Osteocyte (in vitro differentiated cells): ENCODE data around the gene SLC5A1. TPM values are rescaled to one million over a fixed set of nuclear protein-coding genes. Genes with fewer than 3 reads are reported as not detected.

Source experiments
- DNase-seq: peaks from one replicate; pipeline ENCODE4 v3.0.0; 2021; ENCODE audit warnings: mixed read lengths; ENCODE audit not compliant: unreplicated experiment; ENCODE audit errors: extremely low spot score
- H3K27ac Mint-ChIP-seq: one replicate; pipeline ENCODE4 v1.8.0; 2021; ENCODE audit warnings: mild to moderate bottlenecking, mixed read lengths; ENCODE audit not compliant: unreplicated experiment
- H3K27me3 Mint-ChIP-seq: one replicate; pipeline ENCODE4 v1.8.0; 2021; ENCODE audit warnings: mixed read lengths; ENCODE audit not compliant: unreplicated experiment
- H3K36me3 Mint-ChIP-seq: one replicate; pipeline ENCODE4 v1.8.0; 2021; ENCODE audit warnings: mixed read lengths; ENCODE audit not compliant: unreplicated experiment
- H3K4me1 Mint-ChIP-seq: one replicate; pipeline ENCODE4 v1.8.0; 2021; ENCODE audit warnings: mixed read lengths; ENCODE audit not compliant: unreplicated experiment
- H3K4me3 Mint-ChIP-seq: one replicate; pipeline ENCODE4 v1.8.0; 2021; ENCODE audit warnings: mild to moderate bottlenecking, moderate library complexity, mixed read lengths; ENCODE audit not compliant: unreplicated experiment
- H3K9me3 Mint-ChIP-seq: one replicate; pipeline ENCODE4 v1.8.0; 2021; ENCODE audit warnings: mixed read lengths; ENCODE audit not compliant: unreplicated experiment
- total RNA-seq: library from RNA; stranded (reverse); gene quantifications from 2 replicates; pipeline ENCODE4 v1.2.1, GENCODE V29; 2021
- TF ChIP-seq, protein P1 (sequence below): fragments of 200-600 bp; sonication (generic); IDR thresholded peaks from 2 replicates; pipeline ENCODE4 v1.5.0; 2021; ENCODE audit warnings: antibody characterized with exemption, mild to moderate bottlenecking, moderate library complexity

The SLC5A1 gene
- total RNA-seq, 1 donor from 2014 or later: not detected

DNA sequence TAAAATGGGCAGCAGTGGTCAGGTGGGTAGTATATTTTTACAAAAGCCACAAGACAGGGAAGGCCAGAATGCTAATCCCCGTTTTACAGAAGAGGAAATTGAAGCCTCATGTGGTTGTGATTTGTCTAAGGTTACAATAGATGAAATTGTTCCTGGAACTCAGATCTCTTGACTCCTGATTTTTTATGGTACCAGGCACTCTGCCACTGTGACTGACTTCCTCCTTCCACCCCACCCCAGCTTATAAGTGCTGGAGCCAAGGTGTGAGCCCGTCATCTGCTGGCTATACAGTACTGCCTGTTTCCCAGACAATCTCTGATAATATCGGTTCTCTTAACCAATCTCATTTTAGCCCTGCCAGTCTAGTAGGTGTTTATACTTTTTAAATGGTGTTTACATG lies 1.9 kb downstream of the SLC5A1 start:
- Mint-ChIP-seq H3K27me3 (peaks cover 35% of the 10 kb centered on the region), H3K4me3 (no peak overlapping the region), H3K4me1 (no peaks in the 10 kb centered on the region), H3K27ac (no peak overlapping the region), H3K36me3 (no peaks in the 10 kb centered on the region), H3K9me3 (no peaks in the 10 kb centered on the region)
- DNase-seq: no peak
- TF ChIP-seq, protein P1, sequence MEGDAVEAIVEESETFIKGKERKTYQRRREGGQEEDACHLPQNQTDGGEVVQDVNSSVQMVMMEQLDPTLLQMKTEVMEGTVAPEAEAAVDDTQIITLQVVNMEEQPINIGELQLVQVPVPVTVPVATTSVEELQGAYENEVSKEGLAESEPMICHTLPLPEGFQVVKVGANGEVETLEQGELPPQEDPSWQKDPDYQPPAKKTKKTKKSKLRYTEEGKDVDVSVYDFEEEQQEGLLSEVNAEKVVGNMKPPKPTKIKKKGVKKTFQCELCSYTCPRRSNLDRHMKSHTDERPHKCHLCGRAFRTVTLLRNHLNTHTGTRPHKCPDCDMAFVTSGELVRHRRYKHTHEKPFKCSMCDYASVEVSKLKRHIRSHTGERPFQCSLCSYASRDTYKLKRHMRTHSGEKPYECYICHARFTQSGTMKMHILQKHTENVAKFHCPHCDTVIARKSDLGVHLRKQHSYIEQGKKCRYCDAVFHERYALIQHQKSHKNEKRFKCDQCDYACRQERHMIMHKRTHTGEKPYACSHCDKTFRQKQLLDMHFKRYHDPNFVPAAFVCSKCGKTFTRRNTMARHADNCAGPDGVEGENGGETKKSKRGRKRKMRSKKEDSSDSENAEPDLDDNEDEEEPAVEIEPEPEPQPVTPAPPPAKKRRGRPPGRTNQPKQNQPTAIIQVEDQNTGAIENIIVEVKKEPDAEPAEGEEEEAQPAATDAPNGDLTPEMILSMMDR: no peak

DNA sequence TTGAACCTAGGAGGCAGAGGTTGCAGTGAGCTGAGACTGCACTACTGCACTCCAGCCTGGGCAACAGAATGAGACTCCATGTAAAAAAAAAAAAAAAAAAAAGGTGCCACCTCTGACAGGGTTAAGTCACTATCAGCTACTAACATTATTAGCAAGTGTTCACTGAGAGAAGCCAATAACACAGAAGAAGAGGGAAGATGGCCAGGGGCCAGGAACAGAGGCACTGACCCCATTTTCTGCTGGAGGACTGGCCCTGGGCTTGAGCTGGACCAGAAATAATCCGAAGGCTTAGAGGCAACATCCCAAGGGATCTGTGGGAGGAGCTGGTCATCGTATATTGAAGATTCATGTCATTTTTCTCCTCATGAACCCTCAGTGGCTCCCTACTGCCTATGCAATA lies 5.0 kb downstream of the SLC5A1 start:
- peaks cover 25% of the 10 kb centered on the region for H3K27me3 Mint-ChIP-seq
- DNase-seq: no peak
- H3K4me3 Mint-ChIP-seq: no peak overlapping the region
- no peaks in the 10 kb centered on the region for H3K9me3 Mint-ChIP-seq
- H3K27ac Mint-ChIP-seq: no peak overlapping the region
- peaks cover 3% of the 10 kb centered on the region for H3K4me1 Mint-ChIP-seq
- TF ChIP-seq, protein P1: no peak
- H3K36me3 Mint-ChIP-seq: no peaks in the 10 kb centered on the region

DNA sequence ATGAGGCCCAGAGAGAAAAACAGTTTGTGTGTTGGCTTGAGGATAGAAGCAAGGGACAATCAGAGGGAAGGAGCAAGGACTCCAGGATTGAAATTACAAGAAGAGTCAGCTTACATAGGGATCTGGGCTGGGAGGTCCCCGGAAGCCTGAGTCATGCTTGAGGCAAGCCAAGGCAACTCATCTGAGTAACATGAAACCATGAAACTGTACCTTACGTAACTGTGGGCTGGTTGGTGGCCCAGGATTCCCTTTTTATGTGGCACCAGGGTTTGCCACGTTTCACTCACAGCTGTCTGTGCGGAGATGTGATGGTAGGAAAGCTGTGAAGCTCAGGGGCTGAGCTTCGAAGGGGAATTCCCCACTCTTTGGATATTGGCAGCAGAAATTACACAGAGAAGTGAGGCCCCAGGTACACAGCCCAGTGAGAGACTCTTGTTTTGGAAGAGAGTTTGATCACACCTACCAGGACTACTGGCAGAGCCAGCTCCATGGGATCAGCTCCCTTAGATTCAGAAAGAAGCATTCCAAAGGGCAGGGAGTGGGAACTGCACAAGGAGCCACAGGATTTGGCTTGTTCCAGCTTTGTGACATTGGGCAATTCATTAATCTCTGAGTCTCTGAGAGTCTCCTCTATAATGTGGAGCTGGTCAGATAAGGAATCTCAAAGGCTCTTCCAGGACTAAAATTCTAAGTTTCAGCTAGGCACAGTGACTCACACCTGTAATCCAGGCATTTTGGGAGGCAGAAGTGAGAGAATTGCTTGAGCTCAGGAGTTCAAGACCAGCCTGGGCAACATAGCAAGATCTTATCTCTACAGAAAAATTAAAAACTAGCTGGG lies 7.8 kb downstream of the SLC5A1 start:
- TF ChIP-seq, protein P1: no peak
- H3K9me3 Mint-ChIP-seq: no peaks in the 10 kb centered on the region
- H3K4me3 Mint-ChIP-seq: no peak overlapping the region
- H3K27ac Mint-ChIP-seq: no peak overlapping the region
- H3K4me1 Mint-ChIP-seq: peaks cover 3% of the 10 kb centered on the region
- H3K36me3 Mint-ChIP-seq: no peaks in the 10 kb centered on the region
- DNase-seq: no peak
- peaks cover 17% of the 10 kb centered on the region for H3K27me3 Mint-ChIP-seq

DNA sequence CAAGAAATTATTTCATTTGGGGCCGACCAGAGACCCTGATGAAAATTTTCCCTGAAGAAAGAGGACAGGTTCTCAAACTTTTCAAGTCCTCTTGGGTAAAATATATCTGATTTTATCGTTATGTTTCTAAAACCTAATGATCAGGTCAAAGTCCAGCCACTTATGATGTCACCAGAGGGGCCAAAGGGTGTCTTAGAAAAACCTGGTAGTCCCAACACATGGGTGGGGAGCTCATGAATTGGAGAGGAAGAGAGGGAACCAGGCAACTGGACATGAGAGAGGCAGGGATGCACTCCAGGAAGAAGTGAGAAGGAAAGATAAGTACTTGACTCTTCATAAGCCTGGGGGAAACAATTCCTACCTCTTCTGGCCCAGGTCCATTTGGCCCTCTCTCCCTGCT lies 9.2 kb downstream of the SLC5A1 start:
- DNase-seq: no peak
- H3K9me3 Mint-ChIP-seq: no peaks in the 10 kb centered on the region
- TF ChIP-seq, protein P1: no peak
- no peaks in the 10 kb centered on the region for H3K36me3 Mint-ChIP-seq
- no peak overlapping the region for H3K4me3 Mint-ChIP-seq
- no peak overlapping the region for H3K27ac Mint-ChIP-seq
- peaks cover 6% of the 10 kb centered on the region for H3K27me3 Mint-ChIP-seq
- H3K4me1 Mint-ChIP-seq: peaks cover 3% of the 10 kb centered on the region

DNA sequence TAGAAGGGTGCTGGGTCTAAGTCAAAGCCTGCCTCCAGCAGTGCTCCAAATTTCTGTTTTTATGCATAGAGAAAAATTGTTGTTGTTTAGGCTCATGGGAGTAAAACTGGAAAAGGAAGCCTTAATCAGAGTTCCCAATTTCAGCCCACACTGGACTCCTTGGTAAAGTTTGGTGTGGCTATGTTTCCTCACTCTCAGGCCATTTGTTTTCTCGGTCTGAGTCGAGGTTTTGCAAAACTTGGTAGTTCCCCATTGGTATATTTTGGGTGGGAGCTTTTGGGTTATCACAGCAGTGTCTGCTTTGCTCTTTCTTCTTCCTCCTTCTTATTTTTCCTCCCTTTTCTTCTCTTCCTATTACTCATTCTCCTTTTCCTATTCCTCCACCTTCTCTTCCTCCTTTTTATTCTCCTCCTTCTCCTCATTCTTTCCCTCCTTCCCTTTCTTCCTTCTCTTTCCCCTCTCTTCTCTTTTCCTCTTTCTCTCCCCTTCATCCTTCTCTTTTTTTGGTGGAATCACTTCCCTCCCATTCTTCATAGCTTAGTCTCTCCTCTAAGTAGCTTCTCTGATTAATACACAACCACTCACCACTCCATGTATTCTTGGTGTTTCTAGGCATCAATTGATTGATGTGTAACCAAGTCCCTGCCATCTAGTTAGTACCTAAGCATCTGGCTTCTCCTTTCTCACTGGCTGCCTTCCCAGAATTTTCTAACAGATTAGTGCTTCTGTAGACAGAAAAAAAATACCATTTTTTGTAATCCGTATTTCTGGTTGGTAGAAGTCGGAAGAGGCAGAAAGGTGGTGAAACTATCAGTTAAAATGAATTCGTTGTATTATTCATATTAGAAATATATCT lies 10.1 kb downstream of the SLC5A1 start:
- DNase-seq: no peak
- peaks cover 3% of the 10 kb centered on the region for H3K4me1 Mint-ChIP-seq
- H3K9me3 Mint-ChIP-seq: no peaks in the 10 kb centered on the region
- no peak overlapping the region for H3K4me3 Mint-ChIP-seq
- TF ChIP-seq, protein P1: no peak
- H3K27me3 Mint-ChIP-seq: peaks cover 6% of the 10 kb centered on the region
- H3K36me3 Mint-ChIP-seq: no peaks in the 10 kb centered on the region
- H3K27ac Mint-ChIP-seq: no peak overlapping the region
